ENCODE results near the gene ATR. TPM values are rescaled to one million over a fixed set of nuclear protein-coding genes. Genes with fewer than 3 reads are reported as not detected.
"Not testable (repeated sequence)": the region's sequence is repeated elsewhere in the genome, so short reads cannot be mapped to it uniquely, and the experiment has no call there.

Gene ATR
- total RNA-seq, 4 donors from 2014 or later: 9.5 to 16.6 (median 13.3) TPM

DNA sequence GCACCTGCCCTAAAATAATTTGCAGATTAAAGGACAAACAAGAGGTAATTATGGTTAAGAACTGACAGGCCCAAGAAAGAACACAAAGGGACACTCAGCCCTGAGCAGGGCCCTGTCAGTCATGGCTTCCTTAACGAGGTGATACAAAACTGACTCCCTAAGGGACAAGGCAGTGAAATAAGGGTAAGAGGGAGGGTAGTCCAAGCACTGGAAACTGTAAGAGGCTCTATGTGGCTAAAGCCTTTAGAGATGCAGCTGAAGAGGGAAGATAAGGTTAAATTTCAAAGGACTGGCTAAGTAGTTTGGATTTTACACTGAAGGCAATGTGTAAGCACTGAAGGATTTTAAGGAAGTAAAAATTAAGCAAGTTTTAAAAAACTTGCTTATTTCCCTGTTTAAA lies 3.9 kb downstream of the ATR start:
- intact Hi-C loops (cut with DNase I): no loop called here
- 69% methylated on average over 1 of the region's 1 CpG for WGBS
- H3K4me1 ChIP-seq: peaks cover 15 to 27% (median 20%) of the 10 kb centered on the region in 4 donors
- peaks cover 0 to 8% (median 2%) of the 10 kb centered on the region in 4 donors for H3K36me3 ChIP-seq
- no peak overlapping the region for H3K4me3 ChIP-seq
- TF ChIP-seq POLR2AphosphoS5 (IDR thresholded peaks at IDR 0.05) (no peak), EP300 (IDR thresholded peaks at IDR 0.05) (no peak), POLR2A (IDR thresholded peaks at IDR 0.05; ENCODE audit: low read depth) (no peak)
- TF ChIP-seq, protein P1, sequence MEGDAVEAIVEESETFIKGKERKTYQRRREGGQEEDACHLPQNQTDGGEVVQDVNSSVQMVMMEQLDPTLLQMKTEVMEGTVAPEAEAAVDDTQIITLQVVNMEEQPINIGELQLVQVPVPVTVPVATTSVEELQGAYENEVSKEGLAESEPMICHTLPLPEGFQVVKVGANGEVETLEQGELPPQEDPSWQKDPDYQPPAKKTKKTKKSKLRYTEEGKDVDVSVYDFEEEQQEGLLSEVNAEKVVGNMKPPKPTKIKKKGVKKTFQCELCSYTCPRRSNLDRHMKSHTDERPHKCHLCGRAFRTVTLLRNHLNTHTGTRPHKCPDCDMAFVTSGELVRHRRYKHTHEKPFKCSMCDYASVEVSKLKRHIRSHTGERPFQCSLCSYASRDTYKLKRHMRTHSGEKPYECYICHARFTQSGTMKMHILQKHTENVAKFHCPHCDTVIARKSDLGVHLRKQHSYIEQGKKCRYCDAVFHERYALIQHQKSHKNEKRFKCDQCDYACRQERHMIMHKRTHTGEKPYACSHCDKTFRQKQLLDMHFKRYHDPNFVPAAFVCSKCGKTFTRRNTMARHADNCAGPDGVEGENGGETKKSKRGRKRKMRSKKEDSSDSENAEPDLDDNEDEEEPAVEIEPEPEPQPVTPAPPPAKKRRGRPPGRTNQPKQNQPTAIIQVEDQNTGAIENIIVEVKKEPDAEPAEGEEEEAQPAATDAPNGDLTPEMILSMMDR (IDR thresholded peaks at IDR 0.05): no peak
- no peak overlapping the region for H3K27ac ChIP-seq (replicated peaks in 1 of 4)
- H3K9me3 ChIP-seq: no peaks in the 10 kb centered on the region
- no peaks in the 10 kb centered on the region for H3K27me3 ChIP-seq
- no peak for DNase-seq (ENCODE audit: extremely low spot score)

DNA sequence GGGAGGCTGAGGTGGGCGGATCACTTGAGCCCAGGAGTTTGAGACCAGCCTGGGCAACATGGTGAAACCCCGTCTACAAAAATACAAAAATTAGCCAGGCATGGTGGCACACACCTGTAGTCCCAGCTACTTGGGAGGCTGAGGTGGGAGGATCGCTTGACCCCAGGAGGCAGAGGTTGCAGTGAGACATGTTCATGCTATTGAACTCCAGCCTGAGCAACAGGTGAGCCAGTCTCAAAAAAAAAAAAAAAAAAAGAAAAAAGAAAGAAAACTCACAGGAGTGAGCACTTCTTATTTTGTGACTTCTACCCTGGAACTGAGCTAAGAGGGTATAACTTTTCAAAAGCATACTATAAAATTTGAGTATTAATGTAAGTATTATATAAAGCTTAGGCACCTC lies 4.3 kb downstream of the ATR start:
- peaks cover 11 to 23% (median 15%) of the 10 kb centered on the region in 4 donors for H3K4me1 ChIP-seq
- H3K27ac ChIP-seq (replicated peaks in 1 of 4); H3K4me3 ChIP-seq; intact Hi-C loops (cut with DNase I); H3K9me3 ChIP-seq; H3K36me3 ChIP-seq; DNase-seq (ENCODE audit: extremely low spot score); H3K27me3 ChIP-seq: not testable (repeated sequence)
- 98% methylated on average over 3 of the region's 3 CpGs for WGBS

- DNase-seq (ENCODE audit: extremely low spot score); H3K4me3 ChIP-seq; H3K27me3 ChIP-seq; H3K27ac ChIP-seq (replicated peaks in 1 of 4); H3K9me3 ChIP-seq; H3K4me1 ChIP-seq; intact Hi-C loops (cut with DNase I): not testable (repeated sequence)
- WGBS: 89% methylated on average over 3 of the region's 3 CpGs
- peaks cover 0 to 18% (median 10%) of the 10 kb centered on the region in 4 donors for H3K36me3 ChIP-seq
Measured at GRCh38 chr3:142569422-142569821, 9.1 kb downstream of the ATR start.

DNA sequence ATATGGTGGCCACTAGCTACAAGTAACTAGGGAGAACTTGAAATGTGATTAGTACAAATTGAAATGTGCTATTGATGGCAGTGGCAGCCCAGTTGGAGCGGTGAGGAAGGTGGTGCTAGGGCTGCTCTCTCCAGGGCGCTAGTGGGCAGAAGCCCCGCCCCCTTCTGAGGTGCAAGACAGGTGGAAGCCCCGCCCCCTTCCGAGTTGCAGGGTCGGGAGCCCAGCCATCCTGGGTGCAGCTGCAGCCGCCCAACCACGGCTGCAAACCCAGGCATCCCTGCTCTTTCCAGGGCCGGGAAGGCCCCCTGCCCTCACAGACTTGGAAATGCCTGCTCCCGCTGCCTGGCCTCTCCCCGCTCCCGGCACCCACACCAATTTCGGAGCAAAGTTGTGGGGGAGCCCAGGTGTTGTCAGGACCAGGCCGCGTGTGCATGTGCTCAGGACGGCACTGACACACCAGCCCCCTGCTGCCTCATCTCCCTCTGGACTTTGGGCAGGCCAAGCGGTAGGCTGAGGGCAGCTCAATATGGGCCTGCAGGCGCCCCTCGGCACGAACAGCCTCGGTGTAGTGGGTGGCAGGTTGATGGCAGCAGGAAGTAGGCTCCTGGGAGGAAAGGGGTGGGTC lies 10.0 kb downstream of the ATR start:
- Histone ChIP-seq H3K27ac (replicated peaks in 1 of 4) (no peak overlapping the region), H3K9me3 (no peaks in the 10 kb centered on the region), H3K4me3 (no peak overlapping the region), H3K27me3 (no peaks in the 10 kb centered on the region), H3K4me1 (no peaks in the 10 kb centered on the region), H3K36me3 (peaks cover 4 to 28% (median 15%) of the 10 kb centered on the region in 4 donors)
- intact Hi-C loops (cut with DNase I): no loop called here
- TF ChIP-seq POLR2A (IDR thresholded peaks at IDR 0.05; ENCODE audit: low read depth) (no peak), EP300 (IDR thresholded peaks at IDR 0.05) (no peak), POLR2AphosphoS5 (IDR thresholded peaks at IDR 0.05) (no peak)
- TF ChIP-seq, protein P1 (IDR thresholded peaks at IDR 0.05): no peak
- WGBS: 74% methylated on average over 16 of the region's 21 CpGs
- no peak for DNase-seq (ENCODE audit: extremely low spot score)

GRCh38 chr3:142566096-142566495 lies 12.4 kb downstream of the ATR start:
- no peak for TF ChIP-seq POLR2AphosphoS5 (IDR thresholded peaks at IDR 0.05)
- TF ChIP-seq, protein P1 (IDR thresholded peaks at IDR 0.05): no peak
- no peak for TF ChIP-seq EP300 (IDR thresholded peaks at IDR 0.05)
- TF ChIP-seq POLR2A (IDR thresholded peaks at IDR 0.05; ENCODE audit: low read depth): no peak
- no peak overlapping the region for H3K27ac ChIP-seq (replicated peaks in 1 of 4)
- 89% methylated on average over 3 of the region's 3 CpGs for WGBS
- H3K4me3 ChIP-seq: no peak overlapping the region
- no peaks in the 10 kb centered on the region for H3K9me3 ChIP-seq
- H3K27me3 ChIP-seq: no peaks in the 10 kb centered on the region
- no peaks in the 10 kb centered on the region for H3K4me1 ChIP-seq
- no peak for DNase-seq (ENCODE audit: extremely low spot score)
- intact Hi-C loops (cut with DNase I): no loop called here
- peaks cover 4 to 45% (median 24%) of the 10 kb centered on the region in 4 donors for H3K36me3 ChIP-seq

DNA sequence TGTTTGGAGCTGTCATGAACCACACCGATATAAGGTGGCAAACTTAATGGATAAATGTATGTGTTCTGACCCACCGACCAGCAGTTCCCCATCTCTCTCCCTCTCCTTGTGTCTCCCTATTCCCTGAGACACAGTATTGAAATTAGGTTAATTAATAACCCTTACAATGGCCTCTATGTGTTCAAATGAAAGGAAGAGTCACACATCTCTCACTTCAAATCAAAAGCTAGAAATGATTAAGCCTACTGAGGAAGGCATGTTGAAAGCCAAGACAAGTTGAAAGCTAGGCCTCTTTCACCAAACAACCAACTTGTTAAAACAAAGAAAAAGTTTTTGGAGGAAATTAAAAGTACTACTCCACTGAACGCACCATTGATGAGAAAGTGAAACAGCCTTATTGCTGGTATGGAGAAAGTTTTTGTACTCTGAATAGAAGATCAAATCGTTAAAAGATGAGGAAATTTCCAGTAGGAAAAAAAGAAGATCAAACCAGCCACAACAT lies 15.0 kb downstream of the ATR start:
- intact Hi-C loops (cut with DNase I): no loop called here
- WGBS: 95% methylated on average over 4 of the region's 4 CpGs
- Histone ChIP-seq H3K9me3 (no peaks in the 10 kb centered on the region), H3K27me3 (no peaks in the 10 kb centered on the region), H3K27ac (replicated peaks in 1 of 4) (no peak overlapping the region), H3K4me1 (no peaks in the 10 kb centered on the region), H3K36me3 (peaks cover 15 to 69% (median 36%) of the 10 kb centered on the region in 4 donors), H3K4me3 (no peak overlapping the region)
- TF ChIP-seq POLR2A (IDR thresholded peaks at IDR 0.05; ENCODE audit: low read depth) (no peak), EP300 (IDR thresholded peaks at IDR 0.05) (no peak), POLR2AphosphoS5 (IDR thresholded peaks at IDR 0.05) (no peak)
- TF ChIP-seq, protein P1 (IDR thresholded peaks at IDR 0.05): no peak
- no peak for DNase-seq (ENCODE audit: extremely low spot score)

All from esophagus muscularis mucosa (tissue), 4 donors.